NB4 (cell line): ENCODE results near the gene CMTM3.
"Not testable (repeated sequence)": the region's sequence is repeated elsewhere in the genome, so short reads cannot be mapped to it uniquely, and the experiment has no call there.

Experiments used
- DNase-seq: peaks from one replicate; pipeline ENCODE4 v3.0.0; 2010; ENCODE audit warnings: low read depth
- H3K4me3 ChIP-seq: one replicate; pipeline ENCODE4 v1.5.1; 2011; ENCODE audit warnings: mild to moderate bottlenecking, low read depth, low read length, moderate library complexity
- CTCF ChIP-seq: IDR thresholded peaks from one replicate; pipeline ENCODE4 v1.5.1; 2012; ENCODE audit warnings: low read depth, low read length
- MAX ChIP-seq: IDR thresholded peaks from 2 replicates; pipeline ENCODE4 v1.6.1; 2011; ENCODE audit warnings: low read depth, low read length
- MYC ChIP-seq: IDR thresholded peaks from 2 replicates; pipeline ENCODE4 v1.6.1; 2011; ENCODE audit warnings: low read depth, low read length
- POLR2A ChIP-seq: IDR thresholded peaks from 2 replicates; pipeline ENCODE4 v1.6.1; 2011; ENCODE audit warnings: mild to moderate bottlenecking; ENCODE audit not compliant: insufficient read length; ENCODE audit errors: extremely low read depth

The CMTM3 gene

GRCh38 chr16:66588981-66589713 is 15.4 kb upstream of the CMTM3 start:
- no peak overlapping the region for H3K4me3 ChIP-seq
- DNase-seq: peak; percentile 78
- peak; percentile 71; the same call in 1 of the 2 replicates for TF ChIP-seq MAX
- TF ChIP-seq CTCF: peak; percentile 94
- TF ChIP-seq POLR2A: no peak
- peak; percentile 48; the same call in 1 of the 2 replicates for TF ChIP-seq MYC

GRCh38 chr16:66590322-66590721 is 14.2 kb upstream of the CMTM3 start:
- DNase-seq: no peak
- TF ChIP-seq POLR2A (no peak), CTCF (no peak), MAX (no peak), MYC (no peak)
- H3K4me3 ChIP-seq: no peak overlapping the region

GRCh38 chr16:66591018-66591417 is 13.5 kb upstream of the CMTM3 start:
- DNase-seq: no peak
- TF ChIP-seq POLR2A (no peak), MYC (no peak)
- H3K4me3 ChIP-seq: no peak overlapping the region

GRCh38 chr16:66592241-66592640 is 12.3 kb upstream of the CMTM3 start:
- DNase-seq: no peak
- H3K4me3 ChIP-seq: no peak overlapping the region
- TF ChIP-seq MAX (no peak), POLR2A (no peak), MYC (no peak), CTCF (no peak)

GRCh38 chr16:66592814-66593213 is 11.7 kb upstream of the CMTM3 start:
- TF ChIP-seq CTCF (no peak), MYC (no peak), POLR2A (no peak), MAX (no peak)
- H3K4me3 ChIP-seq: no peak overlapping the region
- DNase-seq: no peak

- no peak for DNase-seq
- no peak overlapping the region for H3K4me3 ChIP-seq
- TF ChIP-seq POLR2A (no peak), CTCF (no peak), MAX (no peak), MYC (no peak)
Observed at GRCh38 chr16:66594739-66595138, 9.8 kb upstream of the CMTM3 start.

GRCh38 chr16:66596559-66596958 is 7.9 kb upstream of the CMTM3 start:
- not testable (repeated sequence) for DNase-seq, H3K4me3 ChIP-seq
